Measurements from ENCODE around the gene CPT1C. TPM values are rescaled to one million over a fixed set of nuclear protein-coding genes. Genes with fewer than 3 reads are reported as not detected.

CPT1C gene
- total RNA-seq, 1 donor from 2014 or later, result 60.9 TPM

- Mint-ChIP-seq H3K4me1 (no peaks in the 10 kb centered on the region), H3K27ac (no peak overlapping the region), H3K4me3 (no peak overlapping the region), H3K27me3 (ENCODE audit: low read depth) (no peaks in the 10 kb centered on the region), H3K36me3 (no peaks in the 10 kb centered on the region), H3K9me3 (no peaks in the 10 kb centered on the region)
- no peak for TF ChIP-seq CTCF (IDR thresholded peaks at IDR 0.05; ENCODE audit: unreplicated experiment)
- DNase-seq (ENCODE audit: low spot score in 2 of 2, unreplicated experiment in 2 of 2), result no peak
Measured at GRCh38 chr19:49739933-49740332, 49.0 kb downstream of the CPT1C start.

GRCh38 chr19:49741210-49741844 is 50.4 kb downstream of the CPT1C start:
- Mint-ChIP-seq H3K36me3 (no peaks in the 10 kb centered on the region), H3K27me3 (ENCODE audit: low read depth) (no peaks in the 10 kb centered on the region), H3K27ac (no peak overlapping the region), H3K4me3 (no peak overlapping the region), H3K9me3 (no peaks in the 10 kb centered on the region), H3K4me1 (no peaks in the 10 kb centered on the region)
- no peak for DNase-seq (ENCODE audit: low spot score in 2 of 2, unreplicated experiment in 2 of 2)
- no peak for TF ChIP-seq CTCF (IDR thresholded peaks at IDR 0.05; ENCODE audit: unreplicated experiment)

GRCh38 chr19:49744946-49745381 is 54.0 kb downstream of the CPT1C start:
- no peaks in the 10 kb centered on the region for H3K27me3 Mint-ChIP-seq (ENCODE audit: low read depth)
- no peaks in the 10 kb centered on the region for H3K9me3 Mint-ChIP-seq
- no peaks in the 10 kb centered on the region for H3K36me3 Mint-ChIP-seq
- H3K4me3 Mint-ChIP-seq, result no peak overlapping the region
- no peak for DNase-seq (ENCODE audit: low spot score in 2 of 2, unreplicated experiment in 2 of 2)
- H3K4me1 Mint-ChIP-seq, result no peaks in the 10 kb centered on the region
- H3K27ac Mint-ChIP-seq, result no peak overlapping the region
- TF ChIP-seq CTCF (IDR thresholded peaks at IDR 0.05; ENCODE audit: unreplicated experiment), result no peak

DNA sequence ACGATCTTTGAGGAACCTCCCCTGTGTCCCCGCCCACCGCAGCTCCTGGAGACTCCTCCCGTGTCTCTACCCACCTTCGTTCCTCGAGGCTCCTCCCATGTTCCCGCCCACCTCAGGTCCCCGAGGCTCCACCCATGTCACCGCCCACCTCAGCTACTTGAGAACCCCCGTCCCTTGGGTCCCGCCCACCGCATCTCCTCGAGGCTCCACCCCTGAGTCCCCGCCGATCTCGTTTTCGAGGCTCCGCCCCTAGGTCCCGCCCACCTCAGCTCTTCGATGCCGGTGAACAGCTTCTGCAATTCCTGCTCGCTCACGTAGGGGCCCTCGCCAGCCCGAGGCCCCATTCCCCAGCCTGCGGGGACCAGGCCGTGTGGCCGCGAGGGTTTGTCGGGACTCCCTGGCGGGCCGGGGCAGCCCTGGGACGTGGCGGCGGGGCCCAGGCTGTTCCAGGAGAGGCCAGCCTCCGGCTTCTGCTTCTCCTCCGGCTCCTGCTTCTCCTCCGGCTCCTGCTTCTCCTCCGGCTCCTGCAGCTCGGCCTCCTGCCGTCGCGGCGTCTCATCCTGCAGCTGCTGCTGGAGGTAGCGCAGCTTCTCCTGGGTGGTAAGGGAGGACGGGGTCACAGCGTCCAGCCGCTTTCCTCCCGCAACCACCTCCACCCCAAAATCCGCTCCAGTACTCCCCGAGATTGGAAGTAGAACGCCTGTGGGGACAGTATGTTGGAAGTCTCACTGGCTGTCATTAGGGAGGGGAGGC is 55.5 kb downstream of the CPT1C start:
- H3K27me3 Mint-ChIP-seq (ENCODE audit: low read depth), result no peaks in the 10 kb centered on the region
- H3K36me3 Mint-ChIP-seq, result no peaks in the 10 kb centered on the region
- no peak for TF ChIP-seq CTCF (IDR thresholded peaks at IDR 0.05; ENCODE audit: unreplicated experiment)
- H3K4me1 Mint-ChIP-seq, result no peaks in the 10 kb centered on the region
- no peak overlapping the region for H3K4me3 Mint-ChIP-seq
- H3K27ac Mint-ChIP-seq, result no peak overlapping the region
- no peak for DNase-seq (ENCODE audit: low spot score in 2 of 2, unreplicated experiment in 2 of 2)
- H3K9me3 Mint-ChIP-seq, result no peaks in the 10 kb centered on the region

DNA sequence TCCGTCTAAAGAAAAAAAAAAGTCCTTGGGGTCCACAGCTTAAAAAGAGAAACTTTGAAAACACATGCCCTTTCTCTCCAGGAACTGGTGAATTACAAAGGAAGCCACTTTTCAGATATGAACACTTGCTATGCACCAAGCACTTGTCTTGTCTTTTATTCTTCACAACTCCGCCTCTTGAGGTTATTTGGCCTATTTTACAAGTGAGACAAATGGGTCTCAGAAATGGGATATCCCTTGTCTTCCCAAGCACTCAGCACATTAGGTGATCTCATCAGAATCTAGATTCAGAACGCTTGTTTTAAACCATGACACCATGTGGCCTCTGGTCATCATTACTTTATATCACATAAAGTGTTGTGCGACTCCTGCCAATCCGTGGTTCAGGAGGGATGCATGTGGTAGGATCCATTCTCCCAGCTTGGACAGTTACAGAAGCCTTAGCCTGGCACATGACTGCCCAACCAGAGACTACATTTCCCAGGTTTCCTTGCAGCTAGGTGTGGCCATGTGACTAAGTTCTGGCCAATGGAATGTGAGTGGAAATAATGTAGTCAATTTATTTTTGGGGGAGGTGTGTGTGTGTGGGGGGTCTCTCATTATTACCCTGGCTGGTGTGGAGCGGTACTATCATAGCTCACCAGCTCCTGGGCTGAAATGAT is 58.3 kb downstream of the CPT1C start:
- H3K9me3 Mint-ChIP-seq, result no peaks in the 10 kb centered on the region
- H3K36me3 Mint-ChIP-seq, result no peaks in the 10 kb centered on the region
- DNase-seq (ENCODE audit: low spot score in 2 of 2, unreplicated experiment in 2 of 2), result no peak
- TF ChIP-seq CTCF (IDR thresholded peaks at IDR 0.05; ENCODE audit: unreplicated experiment), result no peak
- no peaks in the 10 kb centered on the region for H3K4me1 Mint-ChIP-seq
- H3K27ac Mint-ChIP-seq, result no peak overlapping the region
- no peak overlapping the region for H3K4me3 Mint-ChIP-seq
- no peaks in the 10 kb centered on the region for H3K27me3 Mint-ChIP-seq (ENCODE audit: low read depth)
